Uterus (tissue), 4 donors: ENCODE measurements around the gene MRFAP1. TPM values are rescaled to one million over a fixed set of nuclear protein-coding genes. Genes with fewer than 3 reads are reported as not detected.

Source experiments
- DNase-seq, 2 donors: peaks; one replicate each; pipeline ENCODE4 v3.0.0-alpha.2; 2019 to 2020
- H3K27ac ChIP-seq, 2 donors: fragments of 200-600 bp; sonication (generic); 1 replicate in 1 of 2; 2 replicates in 1 of 2; pipeline ENCODE4 v1.5.1; 2016 to 2018
- H3K27me3 ChIP-seq, 2 donors: fragments of 200-600 bp; sonication (generic); one replicate each; pipeline ENCODE4 v1.5.1; 2018 to 2019; ENCODE audit warnings: control low read depth in 1 of 2
- H3K36me3 ChIP-seq, 2 donors: fragments of 200-600 bp; sonication (generic); one replicate each; pipeline ENCODE4 v1.5.1; 2019; ENCODE audit warnings: control low read depth in 1 of 2
- H3K4me1 ChIP-seq, 2 donors: fragments of 200-600 bp; sonication (generic); one replicate each; pipeline ENCODE4 v1.5.1; 2018 to 2019; ENCODE audit warnings: control low read depth in 1 of 2
- H3K4me3 ChIP-seq, 2 donors: fragments of 200-600 bp; sonication (generic); 1 replicate in 1 of 2; 2 replicates in 1 of 2; pipeline ENCODE4 v1.5.1; 2018 to 2019; ENCODE audit warnings: mild to moderate bottlenecking in 1 of 2
- H3K9me3 ChIP-seq, 2 donors: fragments of 200-600 bp; sonication (generic); one replicate each; pipeline ENCODE4 v1.5.1; 2019; ENCODE audit warnings: control low read depth in 1 of 2
- CTCF ChIP-seq, 4 experiments: fragments of 200-600 bp in 2 of 4; fragments of 450-650 bp in 2 of 4; sonication (generic) in 2 of 4; IDR thresholded peaks; one replicate each; pipeline ENCODE4 v1.5.1; 2016 to 2019; ENCODE audit warnings: antibody characterized with exemption in 4 of 4, mild to moderate bottlenecking in 2 of 4, moderate library complexity in 1 of 4
- POLR2A ChIP-seq, 2 donors: fragments of 450-650 bp; IDR thresholded peaks; one replicate each; pipeline ENCODE4 v1.6.1; 2016; ENCODE audit warnings: antibody characterized with exemption in 2 of 2, mild to moderate bottlenecking in 1 of 2, moderate library complexity in 1 of 2
- intact Hi-C: fragments of 100-400 bp; cut with DNase I; formaldehyde crosslinking; loops from one replicate; pipeline ENCODE4 v1.15.1; 2023; ENCODE audit warnings: low total_unique reads
- total RNA-seq, 4 donors: library from RNA; depleted of rRNA in 3 of 4; stranded (reverse); fragments of >200 nt in 3 of 4; gene quantifications; one replicate each; pipeline versions ENCODE4 v1.1.0 to v1.2.4, GENCODE V29; 2014 to 2023
- donor health status: DM: yes; HTN: yes; CAD: no.

MRFAP1 gene
- total RNA-seq, 4 donors from 2014 or later, result 29.2 to 263 (median 174) TPM

GRCh38 chr4:6606465-6607235 is 33.8 kb upstream of the MRFAP1 start:
- no peak for DNase-seq
- Histone ChIP-seq H3K36me3 (no peaks in the 10 kb centered on the region), H3K27me3 (no peaks in the 10 kb centered on the region), H3K27ac (no peak overlapping the region), H3K4me3 (no peak overlapping the region), H3K4me1 (no peaks in the 10 kb centered on the region), H3K9me3 (peaks cover 0 to 5% of the 10 kb centered on the region in 2 donors)
- intact Hi-C loops, result no loop called here
- TF ChIP-seq CTCF (IDR thresholded peaks at IDR 0.05) (no peak), POLR2A (IDR thresholded peaks at IDR 0.05) (no peak)

GRCh38 chr4:6607368-6608055 is 33.0 kb upstream of the MRFAP1 start:
- intact Hi-C loops, result no loop called here
- H3K27ac ChIP-seq, result no peak overlapping the region
- peaks cover 0 to 5% of the 10 kb centered on the region in 2 donors for H3K9me3 ChIP-seq
- H3K27me3 ChIP-seq, result no peaks in the 10 kb centered on the region
- H3K4me1 ChIP-seq, result no peaks in the 10 kb centered on the region
- no peaks in the 10 kb centered on the region for H3K36me3 ChIP-seq
- DNase-seq, result no peak
- H3K4me3 ChIP-seq, result no peak overlapping the region
- TF ChIP-seq CTCF (IDR thresholded peaks at IDR 0.05) (no peak), POLR2A (IDR thresholded peaks at IDR 0.05) (no peak)

GRCh38 chr4:6608758-6609414 is 31.6 kb upstream of the MRFAP1 start:
- Histone ChIP-seq H3K36me3 (no peaks in the 10 kb centered on the region), H3K9me3 (peaks cover 0 to 5% of the 10 kb centered on the region in 2 donors), H3K27me3 (no peaks in the 10 kb centered on the region), H3K27ac (no peak overlapping the region), H3K4me3 (no peak overlapping the region), H3K4me1 (no peaks in the 10 kb centered on the region)
- no peak for DNase-seq
- no peak for TF ChIP-seq CTCF (IDR thresholded peaks at IDR 0.05)
- TF ChIP-seq POLR2A (IDR thresholded peaks at IDR 0.05), result no peak
- intact Hi-C loops, result no loop called here

- intact Hi-C loops, result no loop called here
- H3K36me3 ChIP-seq, result no peaks in the 10 kb centered on the region
- TF ChIP-seq CTCF (IDR thresholded peaks at IDR 0.05) (no peak), POLR2A (IDR thresholded peaks at IDR 0.05) (no peak)
Measured at GRCh38 chr4:6609415-6610079, 30.9 kb upstream of the MRFAP1 start.

More at GRCh38 chr4:6609415-6610079, 30.9 kb upstream of the MRFAP1 start:
- Histone ChIP-seq H3K27ac (no peak overlapping the region), H3K4me3 (no peak overlapping the region), H3K9me3 (peaks cover 0 to 5% of the 10 kb centered on the region in 2 donors), H3K4me1 (no peaks in the 10 kb centered on the region), H3K27me3 (no peaks in the 10 kb centered on the region)
- no peak for DNase-seq
